Retinal pigment epithelial cell (primary cell): Measurements from ENCODE around the gene IL16.

Experiments used
- DNase-seq: peaks from one replicate; pipeline ENCODE4 v3.0.0-alpha.2; 2010; ENCODE audit warnings: low read depth
- H3K4me3 ChIP-seq: 2 replicates; pipeline ENCODE4 v1.5.1; 2011; ENCODE audit warnings: mild to moderate bottlenecking, low read length, control low read depth, moderate library complexity
- TF ChIP-seq, protein P1 (sequence below): conservative IDR thresholded peaks from 2 replicates; pipeline ENCODE4 v1.5.1; 2011; ENCODE audit warnings: low read depth, low read length, control low read depth, inconsistent platforms

The IL16 gene

DNA sequence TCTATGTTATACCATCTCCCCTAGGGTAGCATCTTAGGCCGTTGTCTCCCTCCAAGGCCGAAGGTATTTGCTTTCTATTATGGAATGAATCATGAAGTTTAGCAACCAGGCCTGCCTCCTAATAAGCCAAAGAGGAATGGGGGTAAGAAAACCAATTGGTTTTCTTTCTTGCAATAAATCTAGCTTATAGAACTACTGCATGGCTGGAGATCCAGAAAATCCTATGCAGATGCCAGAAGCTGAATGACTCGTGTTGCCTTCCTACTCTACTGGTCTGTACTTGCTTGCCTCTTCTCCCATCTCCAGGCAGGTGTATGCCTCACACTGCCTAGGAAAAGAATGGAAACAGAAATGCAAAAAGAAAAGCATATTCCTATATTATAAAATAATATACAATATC lies 31.1 kb upstream of the IL16 start:
- H3K4me3 ChIP-seq: no peak overlapping the region
- DNase-seq: no peak
- TF ChIP-seq, protein P1, sequence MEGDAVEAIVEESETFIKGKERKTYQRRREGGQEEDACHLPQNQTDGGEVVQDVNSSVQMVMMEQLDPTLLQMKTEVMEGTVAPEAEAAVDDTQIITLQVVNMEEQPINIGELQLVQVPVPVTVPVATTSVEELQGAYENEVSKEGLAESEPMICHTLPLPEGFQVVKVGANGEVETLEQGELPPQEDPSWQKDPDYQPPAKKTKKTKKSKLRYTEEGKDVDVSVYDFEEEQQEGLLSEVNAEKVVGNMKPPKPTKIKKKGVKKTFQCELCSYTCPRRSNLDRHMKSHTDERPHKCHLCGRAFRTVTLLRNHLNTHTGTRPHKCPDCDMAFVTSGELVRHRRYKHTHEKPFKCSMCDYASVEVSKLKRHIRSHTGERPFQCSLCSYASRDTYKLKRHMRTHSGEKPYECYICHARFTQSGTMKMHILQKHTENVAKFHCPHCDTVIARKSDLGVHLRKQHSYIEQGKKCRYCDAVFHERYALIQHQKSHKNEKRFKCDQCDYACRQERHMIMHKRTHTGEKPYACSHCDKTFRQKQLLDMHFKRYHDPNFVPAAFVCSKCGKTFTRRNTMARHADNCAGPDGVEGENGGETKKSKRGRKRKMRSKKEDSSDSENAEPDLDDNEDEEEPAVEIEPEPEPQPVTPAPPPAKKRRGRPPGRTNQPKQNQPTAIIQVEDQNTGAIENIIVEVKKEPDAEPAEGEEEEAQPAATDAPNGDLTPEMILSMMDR: no peak

DNA sequence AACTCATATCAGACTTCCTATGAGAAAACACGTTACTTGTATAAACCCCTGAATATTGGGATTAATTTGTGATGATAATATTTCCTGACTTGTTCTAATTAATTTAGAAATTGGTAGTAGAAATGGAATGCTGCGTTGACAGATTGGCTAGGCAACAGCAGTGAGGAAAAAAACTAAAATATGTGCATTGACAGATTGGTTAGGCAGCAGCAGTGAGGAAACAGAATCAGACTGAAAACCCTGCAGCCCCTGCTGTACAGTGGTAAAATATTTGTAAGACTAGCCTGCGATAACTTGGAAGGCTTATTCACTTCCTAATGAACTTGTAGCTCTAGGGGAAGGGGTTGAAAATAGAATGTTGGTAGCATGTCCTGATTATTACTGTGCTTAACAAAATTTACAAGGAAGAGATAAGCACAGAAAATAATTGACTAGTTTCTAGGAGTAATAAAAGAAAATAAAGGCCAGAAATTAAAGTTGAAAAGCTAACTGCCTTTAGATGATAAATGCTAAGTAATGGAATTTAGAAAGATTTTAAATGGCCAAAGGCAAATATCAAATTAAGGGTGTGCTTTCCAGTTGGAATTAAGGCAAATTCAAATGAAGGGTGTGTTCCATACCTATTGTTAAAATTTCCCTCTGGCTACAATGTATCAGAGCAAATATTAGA lies 29.9 kb upstream of the IL16 start:
- H3K4me3 ChIP-seq: no peak overlapping the region
- no peak for DNase-seq
- TF ChIP-seq, protein P1: no peak

DNA sequence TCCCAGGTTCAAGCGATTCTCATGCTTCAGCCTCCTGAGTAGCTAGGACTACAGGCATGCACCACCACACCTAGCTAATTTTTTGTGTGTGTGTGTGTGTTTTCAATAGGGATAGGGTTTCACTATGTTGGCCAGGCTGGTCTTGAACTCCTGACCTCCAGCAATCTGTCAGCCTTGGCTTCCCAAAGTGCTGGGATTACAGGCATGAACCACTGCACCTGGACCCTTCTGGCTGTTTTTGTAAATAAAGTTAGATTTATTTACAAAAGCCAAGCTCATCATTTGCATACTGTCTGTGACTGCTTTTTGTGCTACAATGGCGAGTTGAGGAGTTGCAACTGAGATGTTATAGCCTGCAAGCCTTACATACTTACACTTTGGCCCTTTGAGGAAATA lies 28.6 kb upstream of the IL16 start:
- DNase-seq: no peak
- H3K4me3 ChIP-seq: no peak overlapping the region
- TF ChIP-seq, protein P1: no peak

DNA sequence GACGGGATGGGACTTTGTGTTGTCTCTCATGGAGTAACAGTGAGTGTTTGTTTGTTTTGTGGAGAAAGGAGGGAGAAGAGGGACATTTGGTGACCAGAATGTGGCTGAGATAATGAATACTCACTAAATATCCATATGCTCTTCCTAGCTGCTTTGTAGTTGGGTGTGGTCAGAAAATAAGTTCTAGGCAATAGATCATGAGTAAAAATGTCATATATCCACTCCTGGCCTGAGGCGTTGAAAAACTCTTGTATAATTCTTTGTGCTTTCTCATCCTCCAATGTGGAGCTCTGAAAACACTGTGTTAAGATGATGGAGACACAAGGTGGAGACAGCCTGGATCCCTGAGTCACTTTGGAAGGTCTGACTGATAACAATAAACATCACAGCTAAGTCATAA lies 28.0 kb upstream of the IL16 start:
- no peak for DNase-seq
- no peak overlapping the region for H3K4me3 ChIP-seq
- TF ChIP-seq, protein P1: no peak

DNA sequence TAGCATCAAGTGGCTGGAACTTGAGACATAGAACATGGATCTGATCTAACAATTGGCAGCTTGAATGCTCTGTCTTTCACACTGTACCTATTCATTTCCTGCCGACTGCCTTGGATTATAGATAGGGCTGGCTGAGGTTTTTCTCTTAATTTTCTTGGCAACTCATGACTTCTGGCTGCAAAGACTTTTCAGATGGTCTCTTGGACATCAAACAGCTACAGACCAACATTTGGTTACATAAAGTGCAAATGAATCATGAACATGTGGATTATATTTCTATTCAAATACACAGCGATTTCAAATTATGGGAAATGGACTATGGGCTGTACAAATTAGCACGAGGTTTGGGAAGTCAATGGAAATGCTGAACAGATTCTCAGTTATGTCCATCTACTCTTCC lies 26.2 kb upstream of the IL16 start:
- no peak overlapping the region for H3K4me3 ChIP-seq
- TF ChIP-seq, protein P1: no peak
- no peak for DNase-seq

DNA sequence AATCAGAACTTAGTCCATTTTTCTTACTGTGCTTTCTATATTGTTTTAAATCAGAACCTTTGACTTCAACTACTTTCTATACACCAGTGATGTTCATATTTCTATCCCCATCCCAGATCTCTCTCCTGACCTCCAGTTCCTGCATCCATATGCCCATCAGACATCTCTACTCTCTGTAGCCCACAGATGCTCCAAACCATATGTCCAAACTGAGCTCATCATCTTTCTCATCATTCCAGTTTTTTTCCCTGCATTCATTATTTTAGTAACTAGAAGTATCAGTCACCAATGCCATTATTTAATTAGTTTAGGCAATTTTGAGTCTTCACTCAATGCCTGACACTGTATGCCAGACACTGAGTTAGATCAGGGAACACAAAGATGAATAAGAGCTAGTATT lies 25.4 kb upstream of the IL16 start:
- TF ChIP-seq, protein P1: no peak
- no peak for DNase-seq
- no peak overlapping the region for H3K4me3 ChIP-seq

DNA sequence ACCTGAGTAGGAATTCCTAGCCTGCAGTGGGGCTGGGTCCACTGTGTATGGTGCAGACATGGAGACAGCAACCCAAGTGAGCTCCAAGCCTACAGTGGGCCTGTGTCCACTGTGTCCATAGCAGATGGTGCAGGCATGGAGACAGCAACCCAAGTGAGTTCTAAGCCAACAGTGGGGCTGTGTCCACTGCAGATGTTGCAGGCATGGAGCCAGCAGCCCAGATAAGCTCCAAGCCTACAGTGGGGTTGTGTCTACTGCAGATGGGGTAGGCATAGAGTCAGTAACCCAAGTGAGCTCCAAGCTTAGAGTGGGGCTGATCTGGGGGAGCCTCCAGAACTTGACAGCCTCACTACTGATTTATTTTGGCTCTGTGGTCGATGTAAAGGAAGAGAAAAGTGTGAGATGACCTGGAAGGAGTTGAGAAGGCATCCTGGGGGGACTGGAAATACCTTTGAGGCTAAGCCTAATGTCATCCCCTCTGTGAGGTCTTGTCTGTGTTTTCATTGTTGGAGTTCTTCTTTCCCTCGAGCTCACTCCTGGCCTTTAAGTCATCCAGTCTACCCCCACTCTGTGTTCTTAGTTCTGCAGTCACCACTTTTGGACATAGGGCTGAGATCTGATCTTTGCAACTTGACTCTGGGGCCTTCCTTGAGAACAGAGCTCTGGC lies 22.4 kb upstream of the IL16 start:
- TF ChIP-seq, protein P1: no peak
- DNase-seq: no peak
- H3K4me3 ChIP-seq: no peak overlapping the region
